ENCODE results near the gene ITPKB. TPM values are rescaled to one million over a fixed set of nuclear protein-coding genes. Genes with fewer than 3 reads are reported as not detected.

ITPKB gene
- total and polyA plus RNA-seq, 7 donors: 3.9 to 14.1 (median 8.9) TPM

Other genes starting within 250 kb of the ITPKB start
- gene STUM, start 190.5 kb downstream of the ITPKB start, total RNA-seq: 1 to 10 TPM in 3 of 4 donors, under 1 TPM in 1; 0.34 to 1.5 (median 1.2) TPM
- under 1 TPM; 0.69 to 0.96 (median 0.86) TPM for gene STUM, start 190.5 kb downstream of the ITPKB start, polyA plus RNA-seq
- 10 to 100 TPM; 26.2 to 31.5 (median 28.0) TPM for gene PSEN2, start 131.3 kb upstream of the ITPKB start, total RNA-seq
- gene PSEN2, start 131.3 kb upstream of the ITPKB start, polyA plus RNA-seq: 10 to 100 TPM; 15.5 to 30.6 (median 19.4) TPM
- 1,000 to 10,000 TPM in 1 of 4 donors, 100 to 1,000 TPM in 3; 574 to 1,432 (median 837) TPM for gene COQ8A, start 201.0 kb upstream of the ITPKB start, total RNA-seq
- 1,000 to 10,000 TPM in 1 of 3 donors, 100 to 1,000 TPM in 2; 134 to 1,231 (median 616) TPM for gene COQ8A, start 201.0 kb upstream of the ITPKB start, polyA plus RNA-seq

All from psoas muscle (tissue), 7 donors.